GM12878 (cell line): ENCODE data around the gene NMUR2. TPM values are rescaled to one million over a fixed set of nuclear protein-coding genes. Genes with fewer than 3 reads are reported as not detected.

ENCODE experiments used
- ATAC-seq: fragments of 200-7000 bp; cut with Tn5 transposase; 3 replicates; pipeline ENCODE4 v1.9.1; 2020; ENCODE audit warnings: mild to moderate bottlenecking, moderate library complexity
- BruUV-seq: library from RNA; stranded (reverse); fragments of 400-500 nt; replicated peaks from 2 replicates; lab custom pipeline; 2021; lab: Mats Ljungman, UMichigan
- CTCF ChIA-PET: fragments of 300-600 bp; sonication (Branson Sonifier 250); formaldehyde crosslinking; extraction: SDS; loops from one replicate; lab custom pipeline; 2021; ENCODE audit warnings: inconsistent platforms; lab: Yijun Ruan, JAX
- POLR2A ChIA-PET: fragments of 350-600 bp; formaldehyde crosslinking; extraction: SDS; loops from one replicate; lab custom pipeline; 2021; ENCODE audit warnings: inconsistent platforms; lab: Charles Lee
- RAD21 ChIA-PET: fragments of 300-600 bp; sonication (Branson Sonifier 250); formaldehyde crosslinking; loops from one replicate; lab custom pipeline; 2023; ENCODE audit warnings: antibody characterized with exemption; ENCODE audit not compliant: unreplicated experiment; lab: Charles Lee
- SMC1A ChIA-PET: fragments of 300-600 bp; sonication (Branson Sonifier 250); formaldehyde crosslinking; loops from one replicate; lab custom pipeline; 2023; ENCODE audit not compliant: unreplicated experiment, uncharacterized antibody; lab: Charles Lee
- DNase-seq: peaks from one replicate; pipeline ENCODE4 v3.0.0-alpha.2; 2011; ENCODE audit warnings: low read depth, low spot score
- FAIRE-seq: peaks from 3 replicates; lab custom pipeline; 2011; peaks lifted over from hg19 to GRCh38; lab: Jason Lieb, UNC
- H2AFZ ChIP-seq: 2 replicates; pipeline ENCODE4 v1.6.0; 2011; ENCODE audit warnings: low read depth, low read length, control low read depth; ENCODE audit not compliant: control insufficient read depth
- H3K27ac ChIP-seq: 2 replicates; pipeline ENCODE4 v1.5.1; 2011; ENCODE audit warnings: control low read depth; ENCODE audit not compliant: control insufficient read depth, insufficient read depth
- H3K27me3 ChIP-seq, 2 experiments: replicated peaks in 1 of 2; 2 replicates each; pipeline versions ENCODE4 v1.6.0 to v1.6.1; 2011; ENCODE audit warnings: low read length in 1 of 2; ENCODE audit not compliant: control insufficient read depth in 2 of 2, insufficient read depth in 2 of 2
- H3K36me3 ChIP-seq, 2 experiments: 2 replicates each; pipeline ENCODE4 v1.5.1; 2011; ENCODE audit warnings: low read length in 1 of 2; ENCODE audit not compliant: control insufficient read depth in 2 of 2, insufficient read depth in 2 of 2
- H3K4me1 ChIP-seq: 2 replicates; pipeline ENCODE4 v1.6.1; 2011; ENCODE audit warnings: mild to moderate bottlenecking, low read length, moderate library complexity, mixed read lengths; ENCODE audit not compliant: control insufficient read depth, insufficient read depth
- H3K4me2 ChIP-seq: 2 replicates; pipeline ENCODE4 v1.6.0; 2011; ENCODE audit warnings: control low read depth; ENCODE audit not compliant: control insufficient read depth, insufficient read depth
- H3K4me3 ChIP-seq: fragments of 200-600 bp; sonication (generic); 2 replicates; pipeline ENCODE4 v1.5.1; 2016
- H3K79me2 ChIP-seq: 2 replicates; pipeline ENCODE4 v1.6.0; 2011; ENCODE audit warnings: low read length; ENCODE audit not compliant: control insufficient read depth, insufficient read depth
- H3K9ac ChIP-seq: 2 replicates; pipeline ENCODE4 v1.8.0; 2011; ENCODE audit warnings: low read length, control low read depth, mixed read lengths; ENCODE audit not compliant: control insufficient read depth, insufficient read depth
- H3K9me3 ChIP-seq: replicated peaks from 3 replicates; pipeline ENCODE4 v1.5.1; 2011; ENCODE audit warnings: mild to moderate bottlenecking, low read length; ENCODE audit not compliant: control insufficient read depth, insufficient read depth
- H4K20me1 ChIP-seq: 2 replicates; pipeline ENCODE4 v1.6.0; 2011; ENCODE audit not compliant: control insufficient read depth, insufficient read depth
- CBFB ChIP-seq: IDR thresholded peaks from 2 replicates; pipeline ENCODE4 v1.6.1; 2016; ENCODE audit warnings: antibody characterized with exemption, low read depth
- CHD4 ChIP-seq: fragments of 200-600 bp; sonication (generic); IDR thresholded peaks from 2 replicates; pipeline ENCODE4 v1.6.1; 2016; ENCODE audit warnings: mild to moderate bottlenecking
- KAT2A ChIP-seq: conservative IDR thresholded peaks from 2 replicates; pipeline ENCODE4 v1.6.1; 2011; ENCODE audit warnings: low read depth, low read length; ENCODE audit not compliant: control insufficient read depth
- KLF5 ChIP-seq: fragments of 450-650 bp; IDR thresholded peaks from 2 replicates; pipeline ENCODE4 v1.6.1; 2014; ENCODE audit warnings: mild to moderate bottlenecking; ENCODE audit not compliant: partially characterized antibody
- MLLT1 ChIP-seq: fragments of 450-650 bp; IDR thresholded peaks from 2 replicates; pipeline ENCODE4 v1.6.1; 2016; ENCODE audit warnings: mild to moderate bottlenecking
- POLR2AphosphoS5 ChIP-seq: IDR thresholded peaks from 2 replicates; pipeline ENCODE4 v1.6.1; 2011; ENCODE audit warnings: mild to moderate bottlenecking, low read length, inconsistent platforms
- RFX5 ChIP-seq: IDR thresholded peaks from 2 replicates; pipeline ENCODE4 v1.6.1; 2011; ENCODE audit warnings: low read depth, low read length, improper control_type of control experiment
- SIX5 ChIP-seq: IDR thresholded peaks from 2 replicates; pipeline ENCODE4 v1.6.1; 2011; ENCODE audit warnings: mild to moderate bottlenecking, low read depth, low read length, moderate library complexity; ENCODE audit not compliant: severe bottlenecking
- YY1 ChIP-seq: IDR thresholded peaks from 2 replicates; pipeline ENCODE4 v1.6.1; 2011; ENCODE audit warnings: low read depth, mild to moderate bottlenecking, low read length
- ZBTB4 ChIP-seq: fragments of 450-650 bp; formaldehyde crosslinking; IDR thresholded peaks from 2 replicates; pipeline ENCODE4 v1.4.0; 2022; ENCODE audit warnings: mild to moderate bottlenecking, moderate library complexity
- ZNF384 ChIP-seq: IDR thresholded peaks from 2 replicates; pipeline ENCODE4 v1.6.1; 2012; ENCODE audit warnings: low read depth, mild to moderate bottlenecking, low read length, improper control_type of control experiment, borderline replicate concordance
- ZSCAN29 ChIP-seq: fragments of 450-650 bp; IDR thresholded peaks from 2 replicates; pipeline ENCODE4 v1.6.1; 2017; ENCODE audit warnings: mild to moderate bottlenecking, moderate library complexity
- WGBS: methylation state at CpG from one replicate; pipeline ENCODE4 v1.1.6; 2016; ENCODE audit warnings: low lambda C conversion rate; ENCODE audit not compliant: insufficient replicate concordance, insufficient coverage; ENCODE audit errors: missing lambda C conversion rate; 5-methylcytosine and 5-hydroxymethylcytosine counted together
- in situ Hi-C: fragments of 300-500 bp; cut with MboI; formaldehyde crosslinking; loops from 9 replicates; pipeline ENCODE4 v1.14.3; 2018; ENCODE audit warnings: mixed read lengths
- intact Hi-C: fragments of 100-400 bp; cut with micrococcal nuclease; formaldehyde crosslinking; loops from one replicate; pipeline ENCODE4 v1.14.2; 2022; ENCODE audit not compliant: unreplicated experiment
- polyA plus RNA-seq, 11 experiments: library from polyadenylated mRNA; depleted of rRNA in 4 of 11; unstranded in 6 of 11; stranded (reverse) in 5 of 11; fragments of >200 nt; fragmentation: Nextera tagmentation in 4 of 11; fragmentation: Illumina TruSeq in 1 of 11; extraction: Ambion mirVana in 4 of 11; extraction: Trizol in 1 of 11; gene quantifications; 1 replicate in 1 of 11; 2 replicates in 10 of 11; pipeline versions ENCODE4 v1.2.1 to v1.2.3, GENCODE V29; 2011 to 2016; ENCODE audit warnings: inconsistent platforms in 2 of 11, missing spikeins in 2 of 11, low read depth in 1 of 11
- total RNA-seq, 4 experiments: library from RNA; depleted of rRNA in 3 of 4; stranded (reverse); fragments of >200 nt in 3 of 4; fragmentation: Illumina TruSeq in 1 of 4; extraction: Trizol in 1 of 4; gene quantifications; 2 replicates each; pipeline versions ENCODE4 v1.2.1 to v1.2.3, GENCODE V29; 2013 to 2021

Gene NMUR2
- total and polyA plus RNA-seq, 10 of the 15 experiments (the other 5 are each of a cell fraction or from before 2014, with no cell fraction given): 0.06 to 0.11 (median 0.06) TPM; not detected in 7

- no peak for TF ChIP-seq MLLT1
- no peak for TF ChIP-seq SIX5
These were observed 19.4 kb upstream of the NMUR2 start (continued) for GRCh38 chr5:152424501-152424900.

DNA sequence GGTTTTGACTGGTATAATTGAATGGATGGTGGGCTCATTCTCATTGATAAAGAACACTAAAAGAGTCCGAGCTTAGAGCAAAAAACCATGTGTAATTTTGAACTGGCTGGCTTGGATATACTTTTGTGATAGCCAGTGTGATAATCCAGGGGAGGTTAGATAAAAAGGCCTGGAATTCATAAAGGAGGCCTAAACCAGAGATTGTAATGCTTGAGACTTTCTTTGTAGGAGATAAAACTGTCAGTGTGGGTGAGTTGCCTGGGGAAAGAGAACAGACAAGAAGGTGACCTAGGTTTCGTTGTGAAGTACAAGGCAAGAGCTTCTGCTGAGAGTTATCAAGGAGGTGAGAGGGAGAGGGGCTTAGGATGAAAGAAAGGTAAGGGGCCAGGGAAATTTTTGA lies 17.0 kb upstream of the NMUR2 start:
- RAD21 ChIA-PET: no interaction called here
- no peaks in the 10 kb centered on the region for H3K9me3 ChIP-seq
- intact Hi-C loops (no loop called here), in situ Hi-C loops (no loop called here)
- SMC1A ChIA-PET: no interaction called here
- no peaks in the 10 kb centered on the region for H4K20me1 ChIP-seq
- POLR2A ChIA-PET: no interaction called here
- no peak overlapping the region for H3K9ac ChIP-seq
- no peak overlapping the region for H3K4me3 ChIP-seq
- no TSS peak for BruUV-seq
- CTCF ChIA-PET: no interaction called here
- H2AFZ ChIP-seq: no peak overlapping the region
- no peak for TF ChIP-seq YY1
- TF ChIP-seq POLR2AphosphoS5: no peak
- TF ChIP-seq KLF5: no peak
- no peak for TF ChIP-seq ZSCAN29
- no peak for TF ChIP-seq CBFB
- TF ChIP-seq KAT2A: no peak
- no peak for TF ChIP-seq ZNF384
- TF ChIP-seq RFX5: no peak
- TF ChIP-seq CHD4: no peak
- no peak for TF ChIP-seq ZBTB4 (CRISPR knock-in tag)
- FAIRE-seq (no peak), ATAC-seq (no peak), DNase-seq (no peak)
- H3K79me2 ChIP-seq: no peaks in the 10 kb centered on the region
- H3K27ac ChIP-seq: no peak overlapping the region
- no peaks in the 10 kb centered on the region for H3K36me3 ChIP-seq
- H3K4me1 ChIP-seq: no peaks in the 10 kb centered on the region
- peaks cover 0 to under 1% of the 10 kb centered on the region in 2 experiments; a peak in 1 of 4 replicates for H3K27me3 ChIP-seq
- H3K4me2 ChIP-seq: no peak overlapping the region
- WGBS: 25% methylated on average over 2 of the region's 2 CpGs
